K562 (cell line): ENCODE data around the gene TMSB4X. TPM values are rescaled to one million over a fixed set of nuclear protein-coding genes. Genes with fewer than 3 reads are reported as not detected.

Experiments used
- CHD7 ChIP-seq: fragments of 200-600 bp; sonication (generic); IDR thresholded peaks from one replicate; pipeline ENCODE4 v1.6.1; 2012; ENCODE audit warnings: mild to moderate bottlenecking, low read depth, low read length, inconsistent platforms
- TCF15 ChIP-seq: fragments of 250-450 bp; sonication (Bioruptor Pico); IDR thresholded peaks from 2 replicates; pipeline ENCODE4 v1.8.0; 2022; ENCODE audit warnings: moderate library complexity, mild to moderate bottlenecking, inconsistent platforms
- ZBTB7A ChIP-seq: IDR thresholded peaks from 2 replicates; pipeline ENCODE4 v1.6.1; 2011; ENCODE audit warnings: low read depth, mild to moderate bottlenecking, low read length, moderate library complexity, borderline replicate concordance; ENCODE audit not compliant: control insufficient read depth
- ZNF23 ChIP-seq: fragments of 250-450 bp; sonication (Bioruptor Pico); IDR thresholded peaks from 2 replicates; pipeline ENCODE4 v1.4.0; 2020; ENCODE audit warnings: mild to moderate bottlenecking
- polyA plus RNA-seq, 8 experiments: library from polyadenylated mRNA; depleted of rRNA in 4 of 8; stranded (reverse) in 5 of 8; unstranded in 3 of 8; fragments of >200 nt; fragmentation: Nextera tagmentation in 2 of 8; fragmentation: Illumina TruSeq in 1 of 8; extraction: Ambion mirVana in 2 of 8; extraction: Trizol in 1 of 8; gene quantifications; 2 replicates each; pipeline versions ENCODE4 v1.2.1 to v1.2.3, GENCODE V29; 2011 to 2014; ENCODE audit warnings: inconsistent platforms in 1 of 8, missing spikeins in 1 of 8
- total RNA-seq, 7 experiments: library from RNA; depleted of rRNA in 6 of 7; stranded (reverse); fragments of >200 nt in 6 of 7; fragmentation: Illumina TruSeq in 2 of 7; extraction: Trizol in 2 of 7; gene quantifications; 2 replicates each; pipeline versions ENCODE4 v1.2.1 to v1.2.3, GENCODE V29; 2011 to 2021; ENCODE audit warnings: low replicate concordance in 1 of 7
- TF ChIP-seq, protein P1 (sequence below): fragments of 250-450 bp; sonication (Bioruptor Pico); IDR thresholded peaks from 2 replicates; pipeline ENCODE4 v1.4.0; 2020

TMSB4X gene
- total and polyA plus RNA-seq, 9 of the 15 experiments (the other 6 are each of a cell fraction or from before 2014, with no cell fraction given) = 1,035 to 2,035 (median 1,529) TPM

DNA sequence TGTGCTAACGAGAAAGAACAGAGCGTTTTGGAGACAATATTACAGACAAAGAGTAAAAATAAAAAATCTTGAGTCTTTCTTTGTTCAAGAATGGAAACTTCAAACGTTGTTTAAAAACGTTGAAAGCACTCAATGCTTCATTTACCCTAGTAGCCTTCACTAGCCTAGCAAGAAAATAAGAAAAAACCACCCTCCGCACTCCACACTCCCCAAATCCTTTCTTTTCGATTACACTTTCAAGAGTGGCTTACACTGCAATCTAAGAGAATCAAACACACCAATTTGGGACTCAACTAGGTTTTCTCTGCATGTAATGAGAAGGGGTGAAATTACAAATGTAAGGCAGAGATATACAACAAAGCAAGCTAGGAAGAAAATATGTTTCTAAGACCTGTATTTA, 4.7 kb downstream of the TMSB4X start (continued):
- TF ChIP-seq CHD7 (no peak), ZNF23 (CRISPR knock-in tag) (no peak), TCF15 (CRISPR knock-in tag) (no peak), ZBTB7A (no peak)
- TF ChIP-seq, protein P1, sequence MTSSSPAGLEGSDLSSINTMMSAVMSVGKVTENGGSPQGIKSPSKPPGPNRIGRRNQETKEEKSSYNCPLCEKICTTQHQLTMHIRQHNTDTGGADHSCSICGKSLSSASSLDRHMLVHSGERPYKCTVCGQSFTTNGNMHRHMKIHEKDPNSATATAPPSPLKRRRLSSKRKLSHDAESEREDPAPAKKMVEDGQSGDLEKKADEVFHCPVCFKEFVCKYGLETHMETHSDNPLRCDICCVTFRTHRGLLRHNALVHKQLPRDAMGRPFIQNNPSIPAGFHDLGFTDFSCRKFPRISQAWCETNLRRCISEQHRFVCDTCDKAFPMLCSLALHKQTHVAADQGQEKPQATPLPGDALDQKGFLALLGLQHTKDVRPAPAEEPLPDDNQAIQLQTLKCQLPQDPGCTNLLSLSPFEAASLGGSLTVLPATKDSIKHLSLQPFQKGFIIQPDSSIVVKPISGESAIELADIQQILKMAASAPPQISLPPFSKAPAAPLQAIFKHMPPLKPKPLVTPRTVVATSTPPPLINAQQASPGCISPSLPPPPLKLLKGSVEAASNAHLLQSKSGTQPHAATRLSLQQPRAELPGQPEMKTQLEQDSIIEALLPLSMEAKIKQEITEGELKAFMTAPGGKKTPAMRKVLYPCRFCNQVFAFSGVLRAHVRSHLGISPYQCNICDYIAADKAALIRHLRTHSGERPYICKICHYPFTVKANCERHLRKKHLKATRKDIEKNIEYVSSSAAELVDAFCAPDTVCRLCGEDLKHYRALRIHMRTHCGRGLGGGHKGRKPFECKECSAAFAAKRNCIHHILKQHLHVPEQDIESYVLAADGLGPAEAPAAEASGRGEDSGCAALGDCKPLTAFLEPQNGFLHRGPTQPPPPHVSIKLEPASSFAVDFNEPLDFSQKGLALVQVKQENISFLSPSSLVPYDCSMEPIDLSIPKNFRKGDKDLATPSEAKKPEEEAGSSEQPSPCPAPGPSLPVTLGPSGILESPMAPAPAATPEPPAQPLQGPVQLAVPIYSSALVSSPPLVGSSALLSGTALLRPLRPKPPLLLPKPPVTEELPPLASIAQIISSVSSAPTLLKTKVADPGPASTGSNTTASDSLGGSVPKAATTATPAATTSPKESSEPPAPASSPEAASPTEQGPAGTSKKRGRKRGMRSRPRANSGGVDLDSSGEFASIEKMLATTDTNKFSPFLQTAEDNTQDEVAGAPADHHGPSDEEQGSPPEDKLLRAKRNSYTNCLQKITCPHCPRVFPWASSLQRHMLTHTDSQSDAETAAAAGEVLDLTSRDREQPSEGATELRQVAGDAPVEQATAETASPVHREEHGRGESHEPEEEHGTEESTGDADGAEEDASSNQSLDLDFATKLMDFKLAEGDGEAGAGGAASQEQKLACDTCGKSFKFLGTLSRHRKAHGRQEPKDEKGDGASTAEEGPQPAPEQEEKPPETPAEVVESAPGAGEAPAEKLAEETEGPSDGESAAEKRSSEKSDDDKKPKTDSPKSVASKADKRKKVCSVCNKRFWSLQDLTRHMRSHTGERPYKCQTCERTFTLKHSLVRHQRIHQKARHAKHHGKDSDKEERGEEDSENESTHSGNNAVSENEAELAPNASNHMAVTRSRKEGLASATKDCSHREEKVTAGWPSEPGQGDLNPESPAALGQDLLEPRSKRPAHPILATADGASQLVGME = no peak
